CD4-positive, CD25-positive, alpha-beta regulatory T cell (primary cell): ENCODE data around the gene PAK5. TPM values are rescaled to one million over a fixed set of nuclear protein-coding genes. Genes with fewer than 3 reads are reported as not detected.
A peak's percentile ranks its signal among the peaks of the same experiment; 100 is the strongest.

ENCODE experiments used
- ATAC-seq, 2 donors: fragments of 150-1000 bp; cut with Tn5 transposase; one replicate each; pipeline ENCODE4 v1.10.0; 2021; ENCODE audit warnings: low read depth in 2 of 2, moderate number of reproducible peaks in 2 of 2, moderate library complexity in 1 of 2
- DNase-seq, 3 donors: peaks; one replicate each; pipeline versions ENCODE4 v3.0.0 to v3.0.0-alpha.2; 2012 to 2022; ENCODE audit warnings: mixed read lengths in 1 of 3
- H3K27ac ChIP-seq: one replicate; pipeline ENCODE4 v1.7.0; 2013; ENCODE audit warnings: mild to moderate bottlenecking, low read length; ENCODE audit not compliant: insufficient read depth, poor library complexity, severe bottlenecking
- H3K27me3 ChIP-seq: one replicate; pipeline ENCODE4 v1.7.0; 2013; ENCODE audit warnings: low read length; ENCODE audit not compliant: control insufficient read depth, insufficient read depth
- H3K36me3 ChIP-seq: one replicate; pipeline ENCODE4 v1.7.0; 2013; ENCODE audit warnings: mild to moderate bottlenecking, low read length, moderate library complexity; ENCODE audit not compliant: control insufficient read depth, insufficient read depth
- H3K4me1 ChIP-seq: 2 replicates; pipeline ENCODE4 v1.7.0; 2013; ENCODE audit warnings: mild to moderate bottlenecking, low read length; ENCODE audit not compliant: insufficient read depth, control insufficient read depth, poor library complexity, severe bottlenecking
- H3K4me3 ChIP-seq: one replicate; pipeline ENCODE4 v1.7.0; 2013; ENCODE audit warnings: low read depth, mild to moderate bottlenecking, low read length, moderate library complexity
- H3K9me3 ChIP-seq, 2 experiments: 1 replicate in 1 of 2; 2 replicates in 1 of 2; pipeline ENCODE4 v1.7.0; 2013; ENCODE audit warnings: low read length in 2 of 2, mild to moderate bottlenecking in 1 of 2, moderate library complexity in 1 of 2; ENCODE audit not compliant: control insufficient read depth in 2 of 2
- H3K27ac Mint-ChIP-seq, 3 donors: one replicate each; pipeline ENCODE4 v1.8.0; 2020 to 2022; ENCODE audit warnings: mild to moderate bottlenecking in 3 of 3, mixed read lengths in 3 of 3, moderate library complexity in 2 of 3
- H3K27me3 Mint-ChIP-seq: one replicate; pipeline ENCODE4 v1.8.0; 2022; ENCODE audit warnings: mild to moderate bottlenecking, mixed read lengths
- H3K36me3 Mint-ChIP-seq: one replicate; pipeline ENCODE4 v1.8.0; 2020; ENCODE audit warnings: mixed read lengths
- H3K4me1 Mint-ChIP-seq, 4 donors: one replicate each; pipeline ENCODE4 v1.8.0; 2020 to 2022; ENCODE audit warnings: mixed read lengths in 4 of 4, mild to moderate bottlenecking in 1 of 4
- H3K4me3 Mint-ChIP-seq, 4 donors: one replicate each; pipeline ENCODE4 v1.8.0; 2020 to 2022; ENCODE audit warnings: mild to moderate bottlenecking in 4 of 4, mixed read lengths in 4 of 4, moderate library complexity in 3 of 4
- H3K9me3 Mint-ChIP-seq, 7 donors: one replicate each; pipeline ENCODE4 v1.8.0; 2020 to 2022; ENCODE audit warnings: mixed read lengths in 7 of 7, mild to moderate bottlenecking in 3 of 7, moderate library complexity in 2 of 7
- polyA plus RNA-seq, 4 donors: library from polyadenylated mRNA; unstranded; fragments of 300-500 nt; fragmentation: Illumina TruSeq; gene quantifications; one replicate each; pipeline ENCODE4 v1.2.3, GENCODE V29; 2021
- total RNA-seq: library from RNA; stranded (reverse); gene quantifications from one replicate; pipeline ENCODE4 v1.2.3, GENCODE V29; 2022

Gene PAK5
- total and polyA plus RNA-seq, 5 donors from 2014 or later, result not detected

DNA sequence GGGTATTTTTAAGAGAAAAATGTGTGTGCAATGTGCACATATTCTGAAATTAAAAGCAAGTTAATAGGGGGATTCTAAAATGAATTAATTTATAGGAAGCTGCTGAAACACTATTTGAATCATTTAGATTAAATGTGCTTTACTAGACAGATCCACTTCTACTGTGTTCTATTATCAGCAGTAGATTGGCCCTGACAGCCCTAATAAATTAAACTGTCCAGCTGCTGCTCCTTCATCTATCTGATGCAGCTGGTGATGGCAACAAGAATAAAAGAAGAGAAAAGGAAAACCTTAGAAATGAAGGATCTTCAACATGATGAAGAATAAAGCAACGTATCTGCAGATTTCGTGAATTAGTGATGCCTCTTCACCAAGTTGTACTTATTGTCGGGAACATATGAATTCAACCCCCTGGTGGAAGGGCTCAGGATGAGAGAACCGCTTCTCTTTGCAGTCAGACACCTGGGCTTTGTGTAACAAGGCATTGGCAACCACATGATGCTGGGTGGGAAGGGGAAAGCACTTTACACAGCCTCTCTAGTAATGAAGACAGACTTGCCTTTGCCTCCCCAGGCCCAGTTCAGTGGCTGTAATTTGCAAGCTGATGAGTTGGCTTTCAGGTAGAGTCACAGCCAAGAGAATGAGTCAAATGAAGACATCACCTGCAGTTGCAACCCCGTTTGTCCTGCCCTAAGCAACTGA, 230.1 kb downstream of the PAK5 start:
- no peaks in the 10 kb centered on the region for H3K4me1 ChIP-seq
- H3K36me3 ChIP-seq, result no peaks in the 10 kb centered on the region
- no peaks in the 10 kb centered on the region for H3K36me3 Mint-ChIP-seq
- no peak overlapping the region for H3K4me3 Mint-ChIP-seq
- DNase-seq, result no peak
- H3K9me3 ChIP-seq, result no peaks in the 10 kb centered on the region
- H3K27me3 ChIP-seq, result no peaks in the 10 kb centered on the region
- no peak for ATAC-seq
- no peak overlapping the region for H3K4me3 ChIP-seq
- H3K27ac Mint-ChIP-seq, result no peak overlapping the region
- peaks cover 4% of the 10 kb centered on the region for H3K27me3 Mint-ChIP-seq
- H3K9me3 Mint-ChIP-seq, result peaks cover 0 to 2% (median 0%) of the 10 kb centered on the region in 7 donors
- no peak overlapping the region for H3K27ac ChIP-seq
- no peaks in the 10 kb centered on the region for H3K4me1 Mint-ChIP-seq

GRCh38 chr20:9602847-9603183, 236.1 kb downstream of the PAK5 start:
- Mint-ChIP-seq H3K4me1 (no peaks in the 10 kb centered on the region), H3K36me3 (no peaks in the 10 kb centered on the region), H3K9me3 (peaks cover 0 to 5% (median 0%) of the 10 kb centered on the region in 7 donors), H3K27me3 (no peaks in the 10 kb centered on the region), H3K27ac (peak overlapping the region in 1 of 3 donors; percentile 49), H3K4me3 (no peak overlapping the region)
- ATAC-seq (no peak), DNase-seq (no peak)
- no peaks in the 10 kb centered on the region for H3K27me3 ChIP-seq
- H3K27ac ChIP-seq, result no peak overlapping the region
- H3K9me3 ChIP-seq, result no peaks in the 10 kb centered on the region
- H3K36me3 ChIP-seq, result no peaks in the 10 kb centered on the region
- H3K4me1 ChIP-seq, result no peaks in the 10 kb centered on the region
- H3K4me3 ChIP-seq, result no peak overlapping the region

DNA sequence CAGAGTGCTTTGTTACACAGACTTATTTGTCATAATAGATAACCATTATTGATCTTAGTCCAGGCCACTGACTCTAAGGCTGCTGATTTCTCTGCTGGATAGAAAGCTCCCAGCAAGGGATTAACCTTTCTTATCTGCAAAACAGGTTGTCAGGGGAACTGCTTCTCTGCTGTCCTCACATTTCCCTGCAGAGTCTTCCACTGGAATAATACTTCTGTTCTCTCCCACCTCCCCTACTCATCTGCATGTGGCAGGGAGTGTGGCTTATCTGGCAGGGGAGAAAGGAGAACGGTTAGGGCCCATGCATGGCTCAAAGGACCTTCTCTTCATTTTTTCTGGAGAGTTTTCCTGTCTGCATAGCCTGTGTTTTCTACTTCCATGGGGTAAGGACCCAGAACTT, 238.3 kb downstream of the PAK5 start:
- no peak for ATAC-seq
- H3K4me3 ChIP-seq, result no peak overlapping the region
- no peak for DNase-seq
- H3K27ac Mint-ChIP-seq, result no peak overlapping the region
- H3K27me3 Mint-ChIP-seq, result no peaks in the 10 kb centered on the region
- H3K4me3 Mint-ChIP-seq, result no peak overlapping the region
- H3K9me3 ChIP-seq, result no peaks in the 10 kb centered on the region
- H3K9me3 Mint-ChIP-seq, result peaks cover 0 to 5% (median 3%) of the 10 kb centered on the region in 7 donors
- no peak overlapping the region for H3K27ac ChIP-seq
- H3K36me3 Mint-ChIP-seq, result no peaks in the 10 kb centered on the region
- H3K27me3 ChIP-seq, result no peaks in the 10 kb centered on the region
- H3K4me1 ChIP-seq, result no peaks in the 10 kb centered on the region
- no peaks in the 10 kb centered on the region for H3K36me3 ChIP-seq
- no peaks in the 10 kb centered on the region for H3K4me1 Mint-ChIP-seq

GRCh38 chr20:9597547-9597946, 241.3 kb downstream of the PAK5 start:
- H3K36me3 ChIP-seq, result no peaks in the 10 kb centered on the region
- H3K4me3 Mint-ChIP-seq, result no peak overlapping the region
- H3K27ac Mint-ChIP-seq, result no peak overlapping the region

GRCh38 chr20:9595763-9596162, 243.1 kb downstream of the PAK5 start:
- H3K27ac ChIP-seq, result no peak overlapping the region
- Mint-ChIP-seq H3K4me1 (no peaks in the 10 kb centered on the region), H3K36me3 (no peaks in the 10 kb centered on the region), H3K27me3 (no peaks in the 10 kb centered on the region), H3K27ac (no peak overlapping the region), H3K4me3 (no peak overlapping the region), H3K9me3 (peaks cover 0 to 5% (median 4%) of the 10 kb centered on the region in 7 donors)
- no peak for DNase-seq
- ATAC-seq, result no peak
- H3K4me1 ChIP-seq, result no peaks in the 10 kb centered on the region
- no peaks in the 10 kb centered on the region for H3K27me3 ChIP-seq
- H3K4me3 ChIP-seq, result no peak overlapping the region
- H3K9me3 ChIP-seq, result no peaks in the 10 kb centered on the region
- no peaks in the 10 kb centered on the region for H3K36me3 ChIP-seq

More at GRCh38 chr20:9597547-9597946, 241.3 kb downstream of the PAK5 start:
- Histone ChIP-seq H3K27me3 (no peaks in the 10 kb centered on the region), H3K9me3 (no peaks in the 10 kb centered on the region), H3K4me1 (no peaks in the 10 kb centered on the region), H3K4me3 (no peak overlapping the region), H3K27ac (no peak overlapping the region)
- ATAC-seq (no peak), DNase-seq (no peak)
- Mint-ChIP-seq H3K27me3 (no peaks in the 10 kb centered on the region), H3K4me1 (no peaks in the 10 kb centered on the region), H3K9me3 (peaks cover 0 to 5% (median 4%) of the 10 kb centered on the region in 7 donors), H3K36me3 (no peaks in the 10 kb centered on the region)

DNA sequence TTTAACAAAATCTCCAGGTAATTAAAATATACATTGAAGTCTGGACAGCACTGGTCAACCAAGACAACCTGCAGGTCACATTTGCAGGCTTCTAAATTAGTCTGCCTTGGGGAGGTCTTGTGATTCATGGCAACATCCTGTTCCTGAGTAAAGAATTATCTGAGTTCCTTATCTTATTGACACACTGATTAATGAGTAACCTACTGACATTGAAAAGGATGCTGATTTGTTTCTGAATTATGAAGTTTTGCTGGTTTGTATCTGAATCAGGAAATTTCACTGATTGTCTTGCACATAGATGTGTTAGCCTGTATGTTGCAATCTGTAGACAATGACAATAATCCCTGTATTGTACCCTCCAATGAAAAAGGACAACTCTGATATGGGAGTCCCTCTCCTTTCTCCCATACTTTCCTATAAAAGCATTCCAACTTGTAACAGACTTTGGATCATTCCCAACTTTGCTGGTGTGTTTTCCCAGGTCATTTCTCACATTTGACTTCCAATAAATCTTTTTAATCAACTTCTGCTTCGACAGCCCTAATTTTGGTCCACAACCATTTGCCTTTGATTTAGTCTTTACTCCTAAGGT, 244.5 kb downstream of the PAK5 start:
- H3K27me3 Mint-ChIP-seq, result no peaks in the 10 kb centered on the region
- Histone ChIP-seq H3K9me3 (no peaks in the 10 kb centered on the region), H3K4me1 (no peaks in the 10 kb centered on the region), H3K27ac (no peak overlapping the region), H3K27me3 (no peaks in the 10 kb centered on the region), H3K4me3 (no peak overlapping the region), H3K36me3 (no peaks in the 10 kb centered on the region)
- DNase-seq, result no peak
- no peaks in the 10 kb centered on the region for H3K4me1 Mint-ChIP-seq
- H3K9me3 Mint-ChIP-seq, result peaks cover 0 to 5% (median 4%) of the 10 kb centered on the region in 7 donors
- no peak overlapping the region for H3K27ac Mint-ChIP-seq
- no peak for ATAC-seq
- H3K4me3 Mint-ChIP-seq, result no peak overlapping the region
- H3K36me3 Mint-ChIP-seq, result no peaks in the 10 kb centered on the region

DNA sequence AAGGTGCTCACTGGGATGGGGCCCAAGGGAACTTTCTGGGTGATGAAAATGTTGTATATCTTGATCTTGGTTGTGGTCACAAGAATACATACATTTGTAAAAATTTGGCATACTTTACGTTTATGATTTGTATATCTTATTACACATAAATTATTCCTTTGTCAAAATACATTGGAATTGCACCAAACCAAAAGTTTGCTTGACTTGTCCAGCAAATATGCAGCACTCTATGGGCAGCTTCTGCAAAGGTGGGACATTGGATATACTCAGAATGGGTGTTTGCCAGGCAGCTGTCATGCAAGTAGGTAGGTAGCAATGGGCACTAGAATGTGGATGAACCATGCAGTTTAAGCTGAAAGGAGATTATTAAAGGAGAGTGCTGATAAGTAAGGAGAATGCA, 246.5 kb downstream of the PAK5 start:
- peaks cover 0 to 5% (median 0%) of the 10 kb centered on the region in 7 donors for H3K9me3 Mint-ChIP-seq
- no peak overlapping the region for H3K27ac Mint-ChIP-seq

GRCh38 chr20:9591080-9591479, 247.8 kb downstream of the PAK5 start:
- DNase-seq (no peak), ATAC-seq (no peak)
- Histone ChIP-seq H3K27ac (no peak overlapping the region), H3K4me3 (no peak overlapping the region), H3K36me3 (no peaks in the 10 kb centered on the region), H3K27me3 (no peaks in the 10 kb centered on the region), H3K4me1 (no peaks in the 10 kb centered on the region), H3K9me3 (no peaks in the 10 kb centered on the region)
- no peak overlapping the region for H3K4me3 Mint-ChIP-seq
- H3K36me3 Mint-ChIP-seq, result no peaks in the 10 kb centered on the region
- H3K27me3 Mint-ChIP-seq, result no peaks in the 10 kb centered on the region
- H3K4me1 Mint-ChIP-seq, result no peaks in the 10 kb centered on the region
- no peak overlapping the region for H3K27ac Mint-ChIP-seq
- H3K9me3 Mint-ChIP-seq, result peaks cover 0 to 5% (median 0%) of the 10 kb centered on the region in 7 donors

More for the DNA sequence above, 246.5 kb downstream of the PAK5 start:
- Mint-ChIP-seq H3K4me1 (no peaks in the 10 kb centered on the region), H3K36me3 (no peaks in the 10 kb centered on the region), H3K27me3 (no peaks in the 10 kb centered on the region), H3K4me3 (no peak overlapping the region)
- no peak overlapping the region for H3K4me3 ChIP-seq
- no peaks in the 10 kb centered on the region for H3K27me3 ChIP-seq
- H3K9me3 ChIP-seq, result no peaks in the 10 kb centered on the region
- no peaks in the 10 kb centered on the region for H3K36me3 ChIP-seq
- DNase-seq, result no peak
- H3K4me1 ChIP-seq, result no peaks in the 10 kb centered on the region
- ATAC-seq, result no peak
- no peak overlapping the region for H3K27ac ChIP-seq
